ENCODE measurements around the gene ELMOD3. TPM values are rescaled to one million over a fixed set of nuclear protein-coding genes. Genes with fewer than 3 reads are reported as not detected.

The ELMOD3 gene
- total RNA-seq, 1 donor from 2014 or later = 22.2 TPM

DNA sequence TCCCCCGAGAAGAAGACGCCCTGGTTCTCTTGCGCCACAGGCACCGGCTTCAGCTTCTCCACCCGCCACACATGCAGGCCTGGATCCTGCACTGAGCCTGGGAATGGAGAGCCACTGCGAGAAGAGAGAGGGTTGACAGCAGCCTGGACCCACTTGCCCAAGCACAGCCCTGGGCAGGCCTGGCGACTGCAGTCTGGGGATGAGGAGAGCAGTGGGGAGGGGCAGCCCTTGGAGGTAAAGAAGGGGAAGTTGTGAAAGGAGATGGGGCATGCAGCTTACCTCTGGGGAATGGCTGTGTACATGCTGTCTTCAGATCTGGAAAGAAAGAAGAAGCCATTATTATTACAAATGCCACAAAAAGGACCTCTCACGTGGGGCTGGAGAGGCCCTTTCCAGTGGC is 47.3 kb downstream of the ELMOD3 start:
- Mint-ChIP-seq H3K9me3 (peaks cover 5% of the 10 kb centered on the region), H3K27me3 (no peaks in the 10 kb centered on the region), H3K4me3 (no peak overlapping the region), H3K27ac (no peak overlapping the region), H3K4me1 (ENCODE audit: unreplicated experiment) (peaks cover 14% of the 10 kb centered on the region), H3K36me3 (peaks cover 6% of the 10 kb centered on the region)
- no peak for DNase-seq (ENCODE audit: extremely low spot score, unreplicated experiment)
- TF ChIP-seq, protein P1, sequence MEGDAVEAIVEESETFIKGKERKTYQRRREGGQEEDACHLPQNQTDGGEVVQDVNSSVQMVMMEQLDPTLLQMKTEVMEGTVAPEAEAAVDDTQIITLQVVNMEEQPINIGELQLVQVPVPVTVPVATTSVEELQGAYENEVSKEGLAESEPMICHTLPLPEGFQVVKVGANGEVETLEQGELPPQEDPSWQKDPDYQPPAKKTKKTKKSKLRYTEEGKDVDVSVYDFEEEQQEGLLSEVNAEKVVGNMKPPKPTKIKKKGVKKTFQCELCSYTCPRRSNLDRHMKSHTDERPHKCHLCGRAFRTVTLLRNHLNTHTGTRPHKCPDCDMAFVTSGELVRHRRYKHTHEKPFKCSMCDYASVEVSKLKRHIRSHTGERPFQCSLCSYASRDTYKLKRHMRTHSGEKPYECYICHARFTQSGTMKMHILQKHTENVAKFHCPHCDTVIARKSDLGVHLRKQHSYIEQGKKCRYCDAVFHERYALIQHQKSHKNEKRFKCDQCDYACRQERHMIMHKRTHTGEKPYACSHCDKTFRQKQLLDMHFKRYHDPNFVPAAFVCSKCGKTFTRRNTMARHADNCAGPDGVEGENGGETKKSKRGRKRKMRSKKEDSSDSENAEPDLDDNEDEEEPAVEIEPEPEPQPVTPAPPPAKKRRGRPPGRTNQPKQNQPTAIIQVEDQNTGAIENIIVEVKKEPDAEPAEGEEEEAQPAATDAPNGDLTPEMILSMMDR (conservative IDR thresholded peaks at IDR 0.05) = no peak

GRCh38 chr2:85405201-85406059 is 50.9 kb downstream of the ELMOD3 start:
- Mint-ChIP-seq H3K9me3 (peaks cover 5% of the 10 kb centered on the region), H3K4me3 (peak overlapping the region; percentile 54), H3K36me3 (peaks cover under 1% of the 10 kb centered on the region), H3K4me1 (ENCODE audit: unreplicated experiment) (peaks cover 22% of the 10 kb centered on the region), H3K27ac (peak overlapping the region; percentile 73), H3K27me3 (no peaks in the 10 kb centered on the region)
- TF ChIP-seq, protein P1 (conservative IDR thresholded peaks at IDR 0.05) = no peak
- DNase-seq (ENCODE audit: extremely low spot score, unreplicated experiment) = no peak

DNA sequence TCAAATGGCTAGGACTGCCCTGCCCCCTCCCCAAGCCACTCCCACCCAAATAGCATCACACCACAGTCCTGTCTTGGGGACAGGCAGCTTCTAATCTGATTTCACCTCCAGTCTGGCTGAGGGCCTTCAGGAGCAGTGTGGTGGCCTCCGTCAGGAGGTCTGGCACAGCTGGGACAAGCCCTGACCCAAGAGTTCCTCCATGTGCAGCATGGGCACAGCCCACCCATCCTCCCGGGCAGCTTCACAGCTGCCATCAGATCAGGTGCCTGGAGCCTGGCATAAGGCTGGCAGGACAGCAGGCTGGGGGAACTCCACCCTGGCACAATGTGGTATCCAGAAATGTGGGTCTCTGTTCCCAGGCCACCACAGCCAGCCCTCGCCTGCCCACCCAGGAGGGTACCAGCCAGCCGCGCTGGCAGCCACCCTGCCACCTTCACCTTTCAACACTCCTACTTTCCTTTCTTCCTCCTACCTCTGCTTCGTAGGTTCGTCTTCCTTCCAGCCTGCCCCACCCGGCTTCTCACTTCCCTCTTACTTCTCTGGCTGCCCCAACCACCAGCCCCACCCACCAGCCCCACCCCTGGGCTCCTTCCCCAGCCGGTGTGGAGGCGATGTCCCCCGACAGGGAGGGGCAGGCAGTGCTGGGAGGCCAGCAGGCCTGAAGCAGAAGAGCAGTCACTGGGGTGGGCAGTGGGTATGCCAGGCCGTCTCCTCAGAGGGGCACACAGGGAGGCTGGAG is 55.4 kb downstream of the ELMOD3 start, which contains the start of gene CAPG:
CAPG (minus strand) TSS at position 522 of the 739 bp plus-strand sequence. CDS start 8,221 bp downstream, outside the sequence.
- Mint-ChIP-seq H3K27ac (peak within 1 kb of the TSS; percentile 65), H3K9me3 (peaks cover 4% of the 10 kb centered on the region), H3K36me3 (no peaks in the 10 kb centered on the region), H3K4me1 (ENCODE audit: unreplicated experiment) (peaks cover 36% of the 10 kb centered on the region), H3K4me3 (peak within 1 kb of the TSS; percentile 67), H3K27me3 (peaks cover 6% of the 10 kb centered on the region)
- TF ChIP-seq, protein P1 (conservative IDR thresholded peaks at IDR 0.05) = no peak
- DNase-seq (ENCODE audit: extremely low spot score, unreplicated experiment) = no peak

- peak overlapping the region; percentile 65 for H3K27ac Mint-ChIP-seq
- peaks cover 6% of the 10 kb centered on the region for H3K27me3 Mint-ChIP-seq
- TF ChIP-seq, protein P1 (conservative IDR thresholded peaks at IDR 0.05) = no peak
- H3K4me3 Mint-ChIP-seq = peak overlapping the region; percentile 67
- H3K4me1 Mint-ChIP-seq (ENCODE audit: unreplicated experiment) = peaks cover 28% of the 10 kb centered on the region
- no peaks in the 10 kb centered on the region for H3K36me3 Mint-ChIP-seq
- H3K9me3 Mint-ChIP-seq = no peaks in the 10 kb centered on the region
- no peak for DNase-seq (ENCODE audit: extremely low spot score, unreplicated experiment)
Measured at GRCh38 chr2:85410584-85411404, 56.2 kb downstream of the ELMOD3 start.

DNA sequence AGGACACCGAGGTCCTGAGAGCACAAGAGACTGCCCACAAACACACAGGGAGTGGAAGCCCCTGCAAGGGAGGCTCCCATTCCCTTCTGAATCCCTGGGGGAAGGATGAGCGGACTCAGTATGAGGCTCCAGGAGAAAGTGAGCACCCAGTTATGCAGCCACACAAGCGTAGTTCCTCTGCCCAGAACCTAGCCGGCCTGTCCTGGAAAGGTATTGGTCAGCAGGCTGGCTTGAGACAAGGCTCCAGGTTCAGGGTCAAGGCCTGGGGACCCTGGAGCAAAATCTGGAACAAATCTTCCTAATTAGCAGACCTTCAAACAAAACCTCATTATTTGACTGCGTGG is 56.8 kb downstream of the ELMOD3 start:
- Mint-ChIP-seq H3K27ac (peak overlapping the region; percentile 65), H3K36me3 (no peaks in the 10 kb centered on the region), H3K4me3 (peak overlapping the region; percentile 42), H3K9me3 (no peaks in the 10 kb centered on the region), H3K27me3 (peaks cover 6% of the 10 kb centered on the region), H3K4me1 (ENCODE audit: unreplicated experiment) (peaks cover 28% of the 10 kb centered on the region)
- DNase-seq (ENCODE audit: extremely low spot score, unreplicated experiment) = no peak
- TF ChIP-seq, protein P1 (conservative IDR thresholded peaks at IDR 0.05) = no peak

Data from type B pancreatic cell (in vitro differentiated cells).